HG03439 (cell line): Measurements from ENCODE around the gene SKOR2.

Experiments used
- ATAC-seq: cut with Tn5 transposase; IDR thresholded peaks from one replicate; pipeline ENCODE4 v1.9.1; 2021; ENCODE audit warnings: mild to moderate bottlenecking, moderate library complexity; ENCODE audit not compliant: unreplicated experiment

SKOR2 gene, protein sequence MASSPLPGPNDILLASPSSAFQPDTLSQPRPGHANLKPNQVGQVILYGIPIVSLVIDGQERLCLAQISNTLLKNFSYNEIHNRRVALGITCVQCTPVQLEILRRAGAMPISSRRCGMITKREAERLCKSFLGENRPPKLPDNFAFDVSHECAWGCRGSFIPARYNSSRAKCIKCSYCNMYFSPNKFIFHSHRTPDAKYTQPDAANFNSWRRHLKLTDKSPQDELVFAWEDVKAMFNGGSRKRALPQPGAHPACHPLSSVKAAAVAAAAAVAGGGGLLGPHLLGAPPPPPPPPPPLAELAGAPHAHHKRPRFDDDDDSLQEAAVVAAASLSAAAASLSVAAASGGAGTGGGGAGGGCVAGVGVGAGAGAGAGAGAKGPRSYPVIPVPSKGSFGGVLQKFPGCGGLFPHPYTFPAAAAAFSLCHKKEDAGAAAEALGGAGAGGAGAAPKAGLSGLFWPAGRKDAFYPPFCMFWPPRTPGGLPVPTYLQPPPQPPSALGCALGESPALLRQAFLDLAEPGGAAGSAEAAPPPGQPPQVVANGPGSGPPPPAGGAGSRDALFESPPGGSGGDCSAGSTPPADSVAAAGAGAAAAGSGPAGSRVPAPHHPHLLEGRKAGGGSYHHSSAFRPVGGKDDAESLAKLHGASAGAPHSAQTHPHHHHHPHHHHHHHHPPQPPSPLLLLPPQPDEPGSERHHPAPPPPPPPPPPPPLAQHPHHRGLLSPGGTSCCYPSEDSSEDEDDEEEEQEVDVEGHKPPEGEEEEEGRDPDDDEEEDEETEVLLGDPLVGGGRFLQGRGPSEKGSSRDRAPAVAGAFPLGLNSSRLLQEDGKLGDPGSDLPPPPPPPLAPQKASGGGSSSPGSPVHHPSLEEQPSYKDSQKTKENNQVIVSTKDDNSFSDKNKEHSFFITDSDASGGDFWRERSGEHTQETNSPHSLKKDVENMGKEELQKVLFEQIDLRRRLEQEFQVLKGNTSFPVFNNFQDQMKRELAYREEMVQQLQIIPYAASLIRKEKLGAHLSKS

DNA sequence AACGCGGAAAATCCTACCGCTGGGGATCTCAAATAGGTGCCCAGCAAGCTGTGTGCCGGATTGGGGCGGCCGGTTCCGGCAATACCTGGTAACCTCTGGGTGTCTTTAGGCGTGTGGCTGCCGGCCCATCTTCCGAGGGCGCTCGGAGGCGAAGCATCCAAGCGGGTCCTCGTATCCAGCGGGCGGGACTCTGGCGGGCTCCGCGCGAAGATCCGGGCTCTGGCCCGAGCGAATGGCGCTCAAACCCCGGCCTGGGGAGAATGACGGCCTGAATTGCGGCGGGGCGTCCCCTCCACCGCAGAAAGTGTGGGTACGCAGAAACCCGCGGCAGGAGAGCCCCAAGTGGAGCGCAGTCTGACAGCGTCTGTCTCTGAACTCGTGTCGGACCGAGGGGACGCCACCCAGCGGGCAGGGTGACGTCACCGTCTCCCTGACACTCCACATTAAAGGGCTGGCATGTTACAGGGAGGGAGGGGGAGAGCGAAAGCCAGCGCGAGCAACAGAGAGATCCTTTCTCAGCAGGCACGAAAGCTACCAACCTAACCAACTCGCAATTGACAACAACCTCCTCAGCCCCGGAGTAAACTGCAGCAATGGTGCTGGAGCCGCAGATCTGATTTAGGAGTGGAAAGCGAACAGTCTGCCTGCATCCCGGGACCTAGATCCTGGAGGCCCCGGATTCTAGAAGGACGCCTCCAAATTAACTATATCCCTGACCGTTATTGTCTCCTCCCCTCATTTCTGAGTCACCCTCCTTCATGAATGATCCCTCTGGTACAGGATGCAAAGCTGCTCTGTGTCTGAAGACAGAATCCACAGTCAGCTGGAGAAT lies at the start of gene SKOR2:
Gene SKOR2 (minus strand): TSS at position 372 of the 832 bp plus-strand sequence. CDS start 2,477 bp downstream, outside the sequence.
- ATAC-seq: no peak

GRCh38 chr18:47296462-47296861 lies 45.0 kb upstream of the SKOR2 start:
- no peak for ATAC-seq

DNA sequence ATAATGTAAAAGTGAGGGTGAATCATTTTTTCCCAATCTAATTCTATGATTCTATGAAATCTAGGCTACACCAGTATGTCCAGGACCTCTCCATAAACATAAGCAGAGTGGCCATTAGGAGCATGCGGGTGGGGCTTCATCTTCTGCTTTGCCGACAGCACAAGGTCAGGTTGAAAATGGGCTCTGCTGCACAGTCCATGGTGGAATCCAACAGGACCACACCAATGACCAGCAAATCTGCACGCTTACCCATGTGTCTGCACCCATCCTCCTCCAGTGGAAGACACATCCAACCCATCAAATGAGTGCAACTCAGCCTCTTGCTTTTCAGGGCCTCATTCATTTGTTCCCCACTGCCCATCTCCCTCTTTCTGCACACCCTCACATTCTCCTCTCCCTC lies 43.3 kb upstream of the SKOR2 start:
- ATAC-seq: no peak

DNA sequence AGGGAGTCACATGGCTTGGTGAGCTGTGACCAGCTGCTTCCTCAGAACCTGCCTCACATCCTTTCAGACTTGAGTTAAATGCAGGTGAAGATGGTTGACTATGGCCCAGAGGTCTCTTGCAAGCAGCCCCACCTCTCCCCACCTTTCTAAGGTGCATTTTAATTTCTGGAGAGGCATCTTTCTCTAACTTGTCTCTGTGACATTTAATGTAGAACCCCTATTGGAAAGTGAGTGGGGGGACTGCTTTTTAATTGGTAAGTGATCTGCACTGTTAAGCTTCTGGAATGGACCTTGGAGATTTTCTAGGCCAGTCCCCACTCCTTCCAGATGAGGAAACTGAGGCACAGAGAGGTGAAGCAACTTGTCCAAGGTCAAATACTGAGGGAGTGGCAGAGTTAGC lies 37.3 kb upstream of the SKOR2 start:
- ATAC-seq: no peak

DNA sequence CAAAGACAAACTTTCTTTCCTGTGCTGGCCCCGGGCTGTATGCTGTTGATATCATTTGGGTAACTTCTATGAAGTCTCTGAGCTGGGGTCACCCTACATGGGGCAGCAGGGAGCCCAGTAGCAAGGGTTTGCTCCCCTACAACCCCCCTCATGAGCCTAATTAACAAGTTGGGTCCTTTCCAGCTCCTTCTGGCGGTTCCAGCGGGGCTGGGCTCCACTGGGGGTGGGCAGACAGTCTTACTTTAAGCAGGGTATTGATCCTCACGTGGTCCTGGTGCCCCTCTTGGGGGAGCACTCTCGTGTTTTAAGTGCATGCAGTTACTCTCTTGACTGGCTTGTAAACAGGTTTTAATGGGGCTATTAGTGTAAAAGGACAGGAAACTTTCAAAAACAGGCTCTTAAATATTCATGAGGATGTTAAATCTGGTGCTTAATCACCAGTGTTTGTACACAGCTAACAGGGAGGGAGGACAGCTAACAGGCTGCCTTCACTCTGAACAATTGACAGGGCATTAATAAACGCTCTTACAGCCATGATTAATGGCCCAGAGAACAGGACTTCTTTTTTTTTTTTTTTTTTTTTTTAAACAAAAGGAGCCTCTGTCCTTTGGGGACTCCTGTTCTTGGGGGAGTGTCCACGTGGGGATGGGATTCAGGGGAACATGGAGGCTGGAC lies 36.6 kb upstream of the SKOR2 start:
- ATAC-seq: no peak

- no peak for ATAC-seq
These were observed 35.4 kb upstream of the SKOR2 start for GRCh38 chr18:47286776-47287410.

DNA sequence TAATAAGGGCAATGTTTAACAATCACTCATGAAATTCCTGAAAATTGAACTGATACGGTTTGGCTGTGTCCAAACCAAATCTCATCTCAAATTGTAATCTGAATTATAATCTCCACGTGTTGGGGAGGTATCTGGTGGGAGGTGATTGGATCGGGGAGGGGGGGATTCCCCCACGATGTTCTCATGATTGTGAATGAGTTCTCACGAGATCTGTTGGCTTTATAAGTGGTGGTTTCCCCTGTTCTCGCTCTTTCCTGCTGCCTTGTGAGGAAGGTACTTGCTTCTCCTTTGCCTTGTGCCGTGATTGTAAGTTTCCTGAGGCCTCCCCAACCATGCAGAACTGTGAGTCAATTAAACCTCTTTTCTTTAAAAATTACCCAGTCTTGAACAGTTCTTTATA lies 34.0 kb upstream of the SKOR2 start:
- no peak for ATAC-seq

GRCh38 chr18:47284721-47285395 lies 33.4 kb upstream of the SKOR2 start:
- ATAC-seq: no peak

- no peak for ATAC-seq
These were observed 32.0 kb upstream of the SKOR2 start for GRCh38 chr18:47283476-47283875.

DNA sequence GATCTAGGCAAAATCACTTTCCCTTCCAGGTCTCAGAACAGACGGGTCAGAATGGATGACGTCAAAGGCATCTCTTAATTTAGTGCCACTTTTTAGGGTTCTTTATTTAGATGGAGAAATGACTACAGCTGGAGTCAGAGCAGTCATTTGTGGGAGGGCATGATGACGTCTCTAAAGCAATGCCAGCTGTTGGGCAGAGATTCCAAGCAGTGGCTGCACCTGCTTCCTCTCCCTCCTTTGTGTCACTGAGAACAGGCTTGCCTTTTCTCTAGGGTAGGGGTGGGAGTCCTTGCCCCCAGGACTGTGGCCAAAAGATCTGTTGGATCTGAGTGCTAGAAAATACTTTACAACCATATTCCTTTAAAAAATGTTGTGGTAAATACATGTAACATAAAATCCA lies 28.7 kb upstream of the SKOR2 start:
- no peak for ATAC-seq

DNA sequence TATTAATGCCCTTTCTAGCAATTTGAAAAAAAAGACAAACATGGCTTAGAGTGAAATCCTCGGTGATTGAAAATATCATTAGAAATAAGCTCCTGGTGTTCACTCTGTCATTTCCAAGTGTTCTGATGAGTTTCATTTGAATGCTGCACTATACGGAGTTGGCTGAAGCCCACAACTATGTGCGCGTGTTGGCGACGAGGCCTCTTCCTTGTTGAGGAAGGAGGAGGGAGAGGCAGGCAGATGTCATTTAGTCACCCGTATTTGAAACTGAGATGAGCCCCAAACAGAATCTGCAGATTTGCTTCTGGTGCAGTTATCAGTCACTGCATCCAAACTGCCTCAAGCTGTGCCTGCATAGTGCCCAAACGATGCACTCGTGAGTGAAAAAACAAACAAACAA lies 23.5 kb upstream of the SKOR2 start:
- no peak for ATAC-seq

DNA sequence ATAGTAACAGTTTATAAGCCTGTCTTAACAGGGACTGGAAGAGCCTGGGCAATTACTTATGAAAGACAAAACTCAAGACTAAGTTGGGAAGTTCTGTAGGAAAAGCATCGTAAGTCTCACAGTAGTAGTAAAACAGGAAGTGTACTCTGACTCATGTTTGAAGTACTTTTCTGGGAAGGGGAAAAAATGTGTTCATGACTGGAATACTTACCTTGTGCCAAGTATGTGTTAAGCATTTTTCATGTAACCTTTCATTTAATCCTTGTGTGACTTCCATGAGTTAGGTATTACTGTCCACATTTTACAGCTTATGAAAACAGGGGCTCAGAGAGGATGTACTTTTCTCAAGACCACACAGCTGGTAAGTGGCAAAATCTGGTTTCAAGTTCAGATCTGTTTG lies 13.7 kb upstream of the SKOR2 start:
- no peak for ATAC-seq

GRCh38 chr18:47264308-47264700 lies 12.8 kb upstream of the SKOR2 start:
- no peak for ATAC-seq

GRCh38 chr18:47263430-47264307 lies 12.2 kb upstream of the SKOR2 start:
- no peak for ATAC-seq

- ATAC-seq: no peak
These were observed 11.6 kb upstream of the SKOR2 start for GRCh38 chr18:47263150-47263429.

GRCh38 chr18:47262301-47263149 lies 11.1 kb upstream of the SKOR2 start:
- no peak for ATAC-seq

DNA sequence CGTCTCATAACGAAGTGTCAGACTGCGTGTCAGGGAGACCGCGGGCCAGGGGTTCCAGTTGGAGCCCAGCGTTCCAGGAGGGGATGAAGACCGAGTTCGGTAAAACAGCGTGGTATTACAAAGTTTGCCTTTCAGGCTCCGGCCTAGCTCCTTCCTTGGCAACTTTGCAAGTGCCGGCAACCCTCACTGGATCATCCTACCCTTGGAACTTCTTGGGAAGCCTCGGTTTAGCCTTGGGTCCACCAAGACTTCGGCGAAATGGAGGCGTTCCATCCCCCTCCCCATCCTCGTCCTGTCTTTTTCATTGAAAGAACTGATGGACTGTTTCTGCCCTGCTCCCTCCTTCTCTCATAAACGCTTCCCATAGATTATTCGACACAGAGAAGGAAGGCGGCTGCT lies 10.4 kb upstream of the SKOR2 start:
- ATAC-seq: no peak
